ENCODE measurements around the gene SLC9A2.

SLC9A2 gene

DNA sequence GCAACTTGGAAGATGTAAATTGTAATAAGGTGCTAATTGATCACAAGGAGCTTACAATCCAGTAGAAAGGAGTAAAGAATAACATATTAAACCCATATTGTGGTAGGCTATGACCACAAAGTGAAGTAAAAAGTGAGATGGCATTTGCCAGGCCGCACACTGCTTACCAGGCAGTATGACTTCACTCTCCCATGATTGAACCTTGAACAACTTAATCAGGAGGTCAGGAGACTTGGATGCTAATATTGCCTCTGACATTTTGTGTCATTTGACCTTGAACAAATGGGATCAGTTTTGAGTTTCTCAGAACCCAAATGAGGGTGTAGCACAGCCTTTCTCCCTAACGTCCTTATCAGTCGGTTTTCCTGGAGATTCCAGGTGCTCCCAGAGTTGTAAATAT lies 44.0 kb downstream of the SLC9A2 start:
- no peak for TF ChIP-seq GABPA (IDR thresholded peaks at IDR 0.05; ENCODE audit: low read depth)
- TF ChIP-seq, protein P1, sequence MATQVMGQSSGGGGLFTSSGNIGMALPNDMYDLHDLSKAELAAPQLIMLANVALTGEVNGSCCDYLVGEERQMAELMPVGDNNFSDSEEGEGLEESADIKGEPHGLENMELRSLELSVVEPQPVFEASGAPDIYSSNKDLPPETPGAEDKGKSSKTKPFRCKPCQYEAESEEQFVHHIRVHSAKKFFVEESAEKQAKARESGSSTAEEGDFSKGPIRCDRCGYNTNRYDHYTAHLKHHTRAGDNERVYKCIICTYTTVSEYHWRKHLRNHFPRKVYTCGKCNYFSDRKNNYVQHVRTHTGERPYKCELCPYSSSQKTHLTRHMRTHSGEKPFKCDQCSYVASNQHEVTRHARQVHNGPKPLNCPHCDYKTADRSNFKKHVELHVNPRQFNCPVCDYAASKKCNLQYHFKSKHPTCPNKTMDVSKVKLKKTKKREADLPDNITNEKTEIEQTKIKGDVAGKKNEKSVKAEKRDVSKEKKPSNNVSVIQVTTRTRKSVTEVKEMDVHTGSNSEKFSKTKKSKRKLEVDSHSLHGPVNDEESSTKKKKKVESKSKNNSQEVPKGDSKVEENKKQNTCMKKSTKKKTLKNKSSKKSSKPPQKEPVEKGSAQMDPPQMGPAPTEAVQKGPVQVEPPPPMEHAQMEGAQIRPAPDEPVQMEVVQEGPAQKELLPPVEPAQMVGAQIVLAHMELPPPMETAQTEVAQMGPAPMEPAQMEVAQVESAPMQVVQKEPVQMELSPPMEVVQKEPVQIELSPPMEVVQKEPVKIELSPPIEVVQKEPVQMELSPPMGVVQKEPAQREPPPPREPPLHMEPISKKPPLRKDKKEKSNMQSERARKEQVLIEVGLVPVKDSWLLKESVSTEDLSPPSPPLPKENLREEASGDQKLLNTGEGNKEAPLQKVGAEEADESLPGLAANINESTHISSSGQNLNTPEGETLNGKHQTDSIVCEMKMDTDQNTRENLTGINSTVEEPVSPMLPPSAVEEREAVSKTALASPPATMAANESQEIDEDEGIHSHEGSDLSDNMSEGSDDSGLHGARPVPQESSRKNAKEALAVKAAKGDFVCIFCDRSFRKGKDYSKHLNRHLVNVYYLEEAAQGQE (IDR thresholded peaks at IDR 0.05; ENCODE audit: insufficient replicate concordance, low read depth), result no peak
- no peak for TF ChIP-seq SPI1 (IDR thresholded peaks at IDR 0.05; ENCODE audit: borderline replicate concordance, low read depth)
- TF ChIP-seq, protein P2, sequence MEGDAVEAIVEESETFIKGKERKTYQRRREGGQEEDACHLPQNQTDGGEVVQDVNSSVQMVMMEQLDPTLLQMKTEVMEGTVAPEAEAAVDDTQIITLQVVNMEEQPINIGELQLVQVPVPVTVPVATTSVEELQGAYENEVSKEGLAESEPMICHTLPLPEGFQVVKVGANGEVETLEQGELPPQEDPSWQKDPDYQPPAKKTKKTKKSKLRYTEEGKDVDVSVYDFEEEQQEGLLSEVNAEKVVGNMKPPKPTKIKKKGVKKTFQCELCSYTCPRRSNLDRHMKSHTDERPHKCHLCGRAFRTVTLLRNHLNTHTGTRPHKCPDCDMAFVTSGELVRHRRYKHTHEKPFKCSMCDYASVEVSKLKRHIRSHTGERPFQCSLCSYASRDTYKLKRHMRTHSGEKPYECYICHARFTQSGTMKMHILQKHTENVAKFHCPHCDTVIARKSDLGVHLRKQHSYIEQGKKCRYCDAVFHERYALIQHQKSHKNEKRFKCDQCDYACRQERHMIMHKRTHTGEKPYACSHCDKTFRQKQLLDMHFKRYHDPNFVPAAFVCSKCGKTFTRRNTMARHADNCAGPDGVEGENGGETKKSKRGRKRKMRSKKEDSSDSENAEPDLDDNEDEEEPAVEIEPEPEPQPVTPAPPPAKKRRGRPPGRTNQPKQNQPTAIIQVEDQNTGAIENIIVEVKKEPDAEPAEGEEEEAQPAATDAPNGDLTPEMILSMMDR (IDR thresholded peaks at IDR 0.05; ENCODE audit: insufficient read depth, low read length), result no peak
- TF ChIP-seq POLR2AphosphoS5 (IDR thresholded peaks at IDR 0.05; ENCODE audit: low read depth), result no peak
- no peak overlapping the region for H3K4me3 ChIP-seq (replicated peaks; ENCODE audit: insufficient read depth, low read length)
- no peaks in the 10 kb centered on the region for H3K27me3 ChIP-seq (ENCODE audit: insufficient read depth, poor library complexity, severe bottlenecking)
- DNase-seq (ENCODE audit: low read depth in 1 of 2, low spot score in 1 of 2), result no peak
- H3K27ac ChIP-seq (replicated peaks), result no peak overlapping the region

DNA sequence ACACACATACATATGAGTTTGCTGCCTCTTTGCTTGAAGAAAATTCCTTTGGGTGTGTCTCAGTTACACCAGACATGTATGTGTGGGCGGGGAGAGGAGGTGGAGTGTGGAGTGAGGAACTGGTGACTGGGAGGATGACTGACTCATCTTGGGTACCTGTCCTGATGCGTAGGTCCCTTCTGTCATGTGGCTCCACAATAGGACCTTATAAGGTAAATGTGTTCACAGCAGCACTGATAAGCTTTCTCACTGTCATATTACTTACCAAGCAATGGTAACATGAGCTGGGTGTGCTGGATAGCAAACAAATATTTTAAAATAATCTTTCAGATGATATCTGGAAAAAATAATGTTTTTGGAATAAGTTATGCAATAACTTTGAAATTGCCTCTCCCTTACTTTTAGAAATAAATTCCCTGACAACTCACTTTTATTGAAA lies 45.1 kb downstream of the SLC9A2 start:
- DNase-seq (ENCODE audit: low read depth in 1 of 2, low spot score in 1 of 2), result no peak
- Histone ChIP-seq H3K27me3 (ENCODE audit: insufficient read depth, poor library complexity, severe bottlenecking) (no peaks in the 10 kb centered on the region), H3K4me3 (replicated peaks; ENCODE audit: insufficient read depth, low read length) (no peak overlapping the region), H3K27ac (replicated peaks) (no peak overlapping the region)
- TF ChIP-seq, protein P2 (IDR thresholded peaks at IDR 0.05; ENCODE audit: insufficient read depth, low read length), result no peak
- TF ChIP-seq, protein P1 (IDR thresholded peaks at IDR 0.05; ENCODE audit: insufficient replicate concordance, low read depth), result no peak
- TF ChIP-seq POLR2AphosphoS5 (IDR thresholded peaks at IDR 0.05; ENCODE audit: low read depth) (no peak), SPI1 (IDR thresholded peaks at IDR 0.05; ENCODE audit: borderline replicate concordance, low read depth) (no peak), GABPA (IDR thresholded peaks at IDR 0.05; ENCODE audit: low read depth) (no peak)

DNA sequence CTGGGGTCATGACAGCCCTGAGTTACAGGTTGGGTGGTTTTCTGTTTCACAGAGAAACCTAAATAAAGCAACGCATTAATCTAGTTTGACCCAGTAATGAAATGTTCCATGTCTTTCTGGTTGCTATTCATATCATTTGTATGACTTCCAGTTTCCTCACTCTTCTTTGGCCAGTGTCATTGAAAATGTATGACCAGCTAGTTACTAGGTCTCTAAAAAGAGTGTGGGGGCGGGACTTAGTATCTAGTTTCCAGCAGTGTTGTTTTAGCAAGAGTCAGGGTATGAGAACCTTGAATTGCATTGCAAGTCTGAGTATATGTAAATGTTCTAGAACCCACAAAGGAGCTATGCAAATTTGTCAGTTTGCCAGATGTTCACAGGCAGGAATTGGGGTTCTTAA lies 47.7 kb downstream of the SLC9A2 start:
- Histone ChIP-seq H3K27me3 (ENCODE audit: insufficient read depth, poor library complexity, severe bottlenecking) (no peaks in the 10 kb centered on the region), H3K27ac (replicated peaks) (no peak overlapping the region), H3K4me3 (replicated peaks; ENCODE audit: insufficient read depth, low read length) (no peak overlapping the region)
- DNase-seq (ENCODE audit: low read depth in 1 of 2, low spot score in 1 of 2), result no peak
- TF ChIP-seq SPI1 (IDR thresholded peaks at IDR 0.05; ENCODE audit: borderline replicate concordance, low read depth), result no peak
- TF ChIP-seq, protein P2 (IDR thresholded peaks at IDR 0.05; ENCODE audit: insufficient read depth, low read length), result no peak

DNA sequence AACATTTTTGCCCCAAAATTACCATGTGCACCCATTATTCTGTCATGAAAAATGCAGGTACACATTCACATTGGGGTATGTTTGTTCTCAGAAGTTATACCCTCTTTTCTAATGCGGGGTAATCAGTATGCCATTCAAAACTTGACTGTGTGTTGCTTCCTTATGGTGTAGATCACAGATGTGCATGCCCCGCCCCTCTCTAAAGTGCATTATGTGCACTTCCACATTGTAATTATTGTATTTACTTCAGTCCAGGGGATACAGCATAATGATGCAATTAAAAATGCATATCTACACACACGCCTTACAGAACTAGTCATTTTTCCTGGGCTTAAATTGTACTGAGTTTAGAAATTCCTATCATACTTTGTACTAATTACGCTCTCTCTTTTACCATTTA lies 48.8 kb downstream of the SLC9A2 start:
- TF ChIP-seq, protein P2 (IDR thresholded peaks at IDR 0.05; ENCODE audit: insufficient read depth, low read length), result no peak
- TF ChIP-seq POLR2AphosphoS5 (IDR thresholded peaks at IDR 0.05; ENCODE audit: low read depth) (no peak), SPI1 (IDR thresholded peaks at IDR 0.05; ENCODE audit: borderline replicate concordance, low read depth) (no peak), GABPA (IDR thresholded peaks at IDR 0.05; ENCODE audit: low read depth) (no peak)
- TF ChIP-seq, protein P1 (IDR thresholded peaks at IDR 0.05; ENCODE audit: insufficient replicate concordance, low read depth), result no peak
- H3K27ac ChIP-seq (replicated peaks), result no peak overlapping the region
- no peak for DNase-seq (ENCODE audit: low read depth in 1 of 2, low spot score in 1 of 2)
- no peak overlapping the region for H3K4me3 ChIP-seq (replicated peaks; ENCODE audit: insufficient read depth, low read length)
- no peaks in the 10 kb centered on the region for H3K27me3 ChIP-seq (ENCODE audit: insufficient read depth, poor library complexity, severe bottlenecking)
